Esophagus squamous epithelium (tissue), 5 donors: Measurements from ENCODE around the gene GMEB2. TPM values are rescaled to one million over a fixed set of nuclear protein-coding genes. Genes with fewer than 3 reads are reported as not detected.

Experiments
- DNase-seq: peaks from one replicate; lab custom pipeline; 2025; lab: John Stamatoyannopoulos, UW
- H3K27ac ChIP-seq, 4 donors: fragments of 200-600 bp; sonication (generic); one replicate each; pipeline ENCODE4 v1.5.1; 2016 to 2019; ENCODE audit warnings: mild to moderate bottlenecking in 1 of 4
- H3K27me3 ChIP-seq, 4 donors: fragments of 200-600 bp; sonication (generic); 1 replicate in 3 of 4; 2 replicates in 1 of 4; pipeline versions ENCODE4 v1.5.1 to v1.6.0; 2017 to 2021; ENCODE audit warnings: antibody characterized with exemption in 1 of 4
- H3K36me3 ChIP-seq, 3 donors: fragments of 200-600 bp; sonication (generic); one replicate each; pipeline ENCODE4 v1.5.1; 2016 to 2019
- H3K4me1 ChIP-seq, 3 donors: fragments of 200-600 bp; sonication (generic); one replicate each; pipeline ENCODE4 v1.5.1; 2017 to 2019
- H3K4me3 ChIP-seq, 4 donors: fragments of 200-600 bp; sonication (generic); 1 replicate in 3 of 4; 2 replicates in 1 of 4; pipeline ENCODE4 v1.5.1; 2016 to 2019; ENCODE audit warnings: mild to moderate bottlenecking in 2 of 4, moderate library complexity in 1 of 4
- H3K9me3 ChIP-seq, 3 donors: fragments of 200-600 bp; sonication (generic); one replicate each; pipeline ENCODE4 v1.5.1; 2016 to 2019
- POLR2A ChIP-seq, 4 donors: fragments of 450-650 bp; IDR thresholded peaks; one replicate each; pipeline ENCODE4 v1.6.1; 2017; ENCODE audit warnings: antibody characterized with exemption in 4 of 4, mild to moderate bottlenecking in 4 of 4, moderate library complexity in 3 of 4
- WGBS, 2 donors: methylation state at CpG; one replicate each; pipeline ENCODE4 v1.1.5; 2018; 5-methylcytosine and 5-hydroxymethylcytosine counted together
- intact Hi-C: fragments of 100-400 bp; cut with DNase I; formaldehyde crosslinking; loops from one replicate; pipeline ENCODE4 v1.15.0; 2022
- total RNA-seq, 4 donors: library from RNA; depleted of rRNA; stranded (reverse); fragments of >200 nt; gene quantifications; one replicate each; pipeline ENCODE4 v1.1.0, GENCODE V29; 2016
- TF ChIP-seq, protein P1 (sequence below), 6 experiments: fragments of 450-650 bp in 4 of 6; fragments of 200-600 bp in 2 of 6; sonication (generic) in 2 of 6; IDR thresholded peaks; one replicate each; pipeline ENCODE4 v1.5.1; 2016 to 2019; ENCODE audit warnings: antibody characterized with exemption in 6 of 6, mild to moderate bottlenecking in 4 of 6, moderate library complexity in 4 of 6
- donor health status: DM: yes; HTN: yes; CAD: no.

GMEB2 gene
- total RNA-seq, 4 donors from 2014 or later = 7.2 to 12.0 (median 11.0) TPM

DNA sequence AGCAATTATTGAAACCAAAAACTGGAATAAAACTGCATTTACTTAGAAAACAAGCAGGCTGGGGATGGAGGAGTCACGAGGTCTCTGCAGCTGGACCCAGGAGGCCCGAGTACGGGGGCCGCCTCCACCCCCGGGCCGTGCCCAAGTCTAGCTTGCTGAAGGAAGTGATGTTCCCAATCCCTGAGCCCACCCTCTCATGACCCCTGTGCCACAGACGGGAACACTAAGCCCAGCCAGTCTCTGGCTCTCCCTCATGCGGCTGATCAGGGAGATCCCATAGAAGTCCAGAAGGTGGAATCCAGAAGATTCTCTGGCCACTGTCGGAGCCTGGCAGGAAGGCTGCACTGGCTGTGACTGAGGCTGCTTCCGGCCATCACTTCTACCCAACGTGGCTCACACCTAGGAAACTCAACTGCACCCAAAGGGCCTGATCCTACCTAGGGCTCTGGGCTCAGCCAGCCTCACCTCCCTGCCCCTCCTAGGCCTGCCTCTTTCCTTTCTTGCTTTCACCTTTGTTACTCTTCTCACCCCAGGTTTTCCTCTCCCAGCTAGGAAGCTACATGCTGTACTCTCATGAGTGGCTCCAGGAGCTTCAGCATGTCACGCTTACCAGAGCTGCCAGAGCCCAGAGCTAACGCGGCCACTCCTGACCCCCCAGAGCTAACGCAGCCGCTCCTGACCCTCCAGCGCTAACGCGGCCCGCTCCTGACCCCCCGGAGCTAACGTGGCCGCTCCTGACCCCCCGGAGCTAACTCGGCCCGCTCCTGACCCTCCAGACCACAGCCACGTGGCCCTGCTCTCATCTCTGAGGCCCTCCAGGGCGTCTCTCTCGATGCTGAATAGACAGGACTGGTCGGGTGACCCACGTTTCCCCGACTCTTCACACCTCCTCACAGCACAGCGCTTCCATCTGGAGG, 28.2 kb downstream of the GMEB2 start:
- H3K27ac ChIP-seq = no peak overlapping the region
- DNase-seq = no peak
- no peak overlapping the region for H3K4me3 ChIP-seq
- H3K4me1 ChIP-seq = peaks cover 0 to 6% (median 0%) of the 10 kb centered on the region in 3 donors
- intact Hi-C loops = no loop called here
- WGBS, 2 donors = 84% methylated on average over 14 to 19 of the region's 33 CpGs
- no peak for TF ChIP-seq POLR2A (IDR thresholded peaks at IDR 0.05)
- TF ChIP-seq, protein P1, sequence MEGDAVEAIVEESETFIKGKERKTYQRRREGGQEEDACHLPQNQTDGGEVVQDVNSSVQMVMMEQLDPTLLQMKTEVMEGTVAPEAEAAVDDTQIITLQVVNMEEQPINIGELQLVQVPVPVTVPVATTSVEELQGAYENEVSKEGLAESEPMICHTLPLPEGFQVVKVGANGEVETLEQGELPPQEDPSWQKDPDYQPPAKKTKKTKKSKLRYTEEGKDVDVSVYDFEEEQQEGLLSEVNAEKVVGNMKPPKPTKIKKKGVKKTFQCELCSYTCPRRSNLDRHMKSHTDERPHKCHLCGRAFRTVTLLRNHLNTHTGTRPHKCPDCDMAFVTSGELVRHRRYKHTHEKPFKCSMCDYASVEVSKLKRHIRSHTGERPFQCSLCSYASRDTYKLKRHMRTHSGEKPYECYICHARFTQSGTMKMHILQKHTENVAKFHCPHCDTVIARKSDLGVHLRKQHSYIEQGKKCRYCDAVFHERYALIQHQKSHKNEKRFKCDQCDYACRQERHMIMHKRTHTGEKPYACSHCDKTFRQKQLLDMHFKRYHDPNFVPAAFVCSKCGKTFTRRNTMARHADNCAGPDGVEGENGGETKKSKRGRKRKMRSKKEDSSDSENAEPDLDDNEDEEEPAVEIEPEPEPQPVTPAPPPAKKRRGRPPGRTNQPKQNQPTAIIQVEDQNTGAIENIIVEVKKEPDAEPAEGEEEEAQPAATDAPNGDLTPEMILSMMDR (IDR thresholded peaks at IDR 0.05) = no peak
- H3K27me3 ChIP-seq = no peaks in the 10 kb centered on the region
- H3K9me3 ChIP-seq = no peaks in the 10 kb centered on the region
- peaks cover 6 to 98% (median 28%) of the 10 kb centered on the region in 3 donors for H3K36me3 ChIP-seq

DNA sequence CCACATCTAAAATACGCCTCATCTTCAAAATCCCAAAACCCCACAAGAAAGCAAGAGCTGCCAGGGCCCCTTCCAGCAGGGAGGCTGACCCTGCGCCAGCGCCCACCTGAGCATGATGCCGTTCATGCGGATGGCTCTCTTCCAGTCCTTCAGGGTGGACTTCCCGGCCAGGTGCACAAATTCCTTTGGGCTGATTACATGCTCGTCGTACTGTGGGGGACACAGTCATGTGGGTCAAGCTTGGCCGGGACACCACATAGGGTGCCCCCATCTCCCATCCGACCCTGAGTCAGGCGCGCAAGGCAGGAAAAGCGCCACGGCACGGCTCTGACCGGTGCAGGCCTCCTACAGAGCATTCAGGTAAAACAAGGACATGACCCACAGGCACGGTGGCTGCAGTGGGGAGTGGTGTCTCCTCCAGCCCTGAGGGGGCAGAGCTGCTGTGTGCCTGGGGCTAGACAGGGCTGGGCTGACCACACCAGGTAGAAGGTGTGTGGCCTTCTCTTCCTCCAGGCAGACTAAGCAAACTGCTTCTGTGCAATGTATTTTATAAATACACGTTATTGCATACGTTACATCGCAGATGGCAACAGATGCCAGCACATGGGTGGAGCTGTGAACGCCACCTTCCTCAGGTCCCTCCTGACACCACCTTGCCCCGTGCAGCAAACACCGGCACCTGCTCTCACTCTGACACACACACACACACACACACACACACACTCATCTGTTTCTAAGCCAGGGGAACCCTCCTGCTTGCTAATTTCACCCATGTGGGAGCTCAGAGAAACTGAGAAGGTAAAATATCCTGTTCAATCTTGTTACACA, 29.0 kb downstream of the GMEB2 start:
- Histone ChIP-seq H3K4me3 (no peak overlapping the region), H3K27me3 (no peaks in the 10 kb centered on the region), H3K36me3 (peaks cover 6 to 99% (median 26%) of the 10 kb centered on the region in 3 donors), H3K27ac (no peak overlapping the region), H3K9me3 (no peaks in the 10 kb centered on the region), H3K4me1 (peaks cover 0 to 6% (median 0%) of the 10 kb centered on the region in 3 donors)
- WGBS, 2 donors = 81 to 83% methylated on average over 12 of the region's 23 CpGs
- intact Hi-C loops = no loop called here
- TF ChIP-seq, protein P1 (IDR thresholded peaks at IDR 0.05) = no peak
- no peak for TF ChIP-seq POLR2A (IDR thresholded peaks at IDR 0.05)
- no peak for DNase-seq

DNA sequence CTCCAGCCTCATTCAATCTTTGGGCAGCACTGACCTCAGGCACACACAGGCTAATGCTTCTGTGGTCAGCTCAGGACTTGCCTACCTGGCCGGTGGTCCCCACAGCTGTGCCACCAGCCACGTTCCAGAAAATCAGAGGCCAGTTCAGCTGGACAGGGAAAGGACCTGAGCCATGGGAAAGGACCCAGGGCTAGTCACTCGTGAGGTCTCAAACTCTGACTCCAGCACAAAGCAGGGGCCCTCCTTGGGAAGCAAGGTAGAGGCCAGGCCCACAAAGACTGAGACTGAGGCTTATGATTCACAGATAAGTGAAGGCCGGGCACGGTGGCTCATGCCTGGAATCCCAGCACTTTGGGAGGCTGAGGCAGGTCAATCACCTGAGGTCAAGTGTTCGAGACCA, 30.5 kb downstream of the GMEB2 start:
- 83 to 100% methylated on average over 1 to 3 of the region's 6 CpGs for WGBS, 2 donors
- H3K9me3 ChIP-seq = no peaks in the 10 kb centered on the region
- no peak overlapping the region for H3K4me3 ChIP-seq
- no peak for DNase-seq
- intact Hi-C loops = no loop called here
- no peak overlapping the region for H3K27ac ChIP-seq
- no peaks in the 10 kb centered on the region for H3K27me3 ChIP-seq
- peaks cover 0 to 6% (median 0%) of the 10 kb centered on the region in 3 donors for H3K4me1 ChIP-seq
- TF ChIP-seq POLR2A (IDR thresholded peaks at IDR 0.05) = no peak
- TF ChIP-seq, protein P1 (IDR thresholded peaks at IDR 0.05) = no peak
- peaks cover 14 to 99% (median 24%) of the 10 kb centered on the region in 3 donors for H3K36me3 ChIP-seq

DNA sequence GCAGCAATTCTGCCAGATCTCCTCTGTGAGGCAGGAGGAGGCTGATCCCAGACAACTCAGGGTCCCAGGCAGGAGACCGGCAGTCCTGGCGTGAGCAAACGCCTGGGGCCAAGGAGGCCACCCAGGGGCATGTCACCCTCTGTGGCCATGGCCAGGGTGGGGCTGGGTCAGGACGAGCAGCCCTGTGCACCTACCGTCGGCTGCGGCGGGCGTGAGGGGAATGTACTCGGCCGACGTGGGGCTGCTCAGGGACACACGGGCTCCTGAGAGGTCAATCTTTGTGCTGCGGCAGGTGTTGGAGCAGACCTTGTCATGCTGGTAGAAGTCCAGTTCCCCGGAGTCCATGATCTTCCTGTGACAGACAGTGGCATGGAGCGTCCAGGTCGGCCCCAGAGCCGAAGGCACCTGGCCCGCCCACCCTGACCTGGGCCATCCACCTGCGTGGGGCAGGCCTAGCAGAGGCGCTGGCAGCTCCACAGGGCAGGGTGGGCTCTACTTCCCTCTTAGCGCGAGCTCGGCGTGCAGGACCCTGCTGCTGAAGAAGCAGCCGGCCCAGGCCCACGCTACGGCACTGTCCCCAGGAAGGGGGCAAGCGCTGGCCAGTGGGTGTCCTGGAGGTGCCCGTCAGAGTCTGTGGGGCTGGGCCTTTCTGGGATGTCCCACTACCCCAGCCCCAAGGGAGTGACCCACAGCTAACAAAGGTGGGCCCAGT, 31.3 kb downstream of the GMEB2 start:
- Histone ChIP-seq H3K4me1 (peaks cover 0 to 6% (median 0%) of the 10 kb centered on the region in 3 donors), H3K9me3 (no peaks in the 10 kb centered on the region), H3K4me3 (no peak overlapping the region), H3K27ac (no peak overlapping the region), H3K36me3 (peaks cover 18 to 99% (median 26%) of the 10 kb centered on the region in 3 donors), H3K27me3 (no peaks in the 10 kb centered on the region)
- DNase-seq = no peak
- TF ChIP-seq, protein P1 (IDR thresholded peaks at IDR 0.05) = no peak
- no peak for TF ChIP-seq POLR2A (IDR thresholded peaks at IDR 0.05)
- intact Hi-C loops = no loop called here
- WGBS, 2 donors = 89 to 100% methylated on average over 2 to 16 of the region's 30 CpGs
